GM12865 (cell line): Measurements from ENCODE around the gene ACER3.
"Not testable (repeated sequence)": the region's sequence is repeated elsewhere in the genome, so short reads cannot be mapped to it uniquely, and the experiment has no call there.

ENCODE experiments used
- DNase-seq: peaks from one replicate; pipeline ENCODE4 v3.0.0; 2010; ENCODE audit warnings: low read depth
- H3K4me3 ChIP-seq: 2 replicates; pipeline ENCODE4 v1.5.1; 2011; ENCODE audit warnings: mild to moderate bottlenecking, low read depth, low read length, control low read depth
- CTCF ChIP-seq: IDR thresholded peaks from 2 replicates; pipeline ENCODE4 v1.5.1; 2011; ENCODE audit warnings: low read length, control low read depth, low read depth, inconsistent platforms; ENCODE audit not compliant: insufficient read depth; ENCODE audit errors: missing control alignments

Gene ACER3

GRCh38 chr11:76823481-76824028 lies 37.2 kb upstream of the ACER3 start:
- H3K4me3 ChIP-seq, result no peak overlapping the region
- no peak for DNase-seq
- no peak for TF ChIP-seq CTCF

- no peak overlapping the region for H3K4me3 ChIP-seq
- no peak for TF ChIP-seq CTCF
- no peak for DNase-seq
These were observed 36.4 kb upstream of the ACER3 start for GRCh38 chr11:76824083-76824939.

- DNase-seq, result no peak
- no peak overlapping the region for H3K4me3 ChIP-seq
- TF ChIP-seq CTCF, result no peak
These were observed 35.6 kb upstream of the ACER3 start for GRCh38 chr11:76824980-76825725.

GRCh38 chr11:76825726-76826396 lies 34.9 kb upstream of the ACER3 start:
- no peak for TF ChIP-seq CTCF
- no peak for DNase-seq
- no peak overlapping the region for H3K4me3 ChIP-seq

- not testable (repeated sequence) for H3K4me3 ChIP-seq, DNase-seq
These were observed 34.2 kb upstream of the ACER3 start for GRCh38 chr11:76826508-76826907.

GRCh38 chr11:76827005-76827404 lies 33.7 kb upstream of the ACER3 start:
- H3K4me3 ChIP-seq, DNase-seq: not testable (repeated sequence)

GRCh38 chr11:76830639-76831327 lies 29.9 kb upstream of the ACER3 start:
- no peak for DNase-seq
- H3K4me3 ChIP-seq, result no peak overlapping the region
- no peak for TF ChIP-seq CTCF
